Stimulated activated CD4-positive, alpha-beta T cell treated with anti-CD3 and anti-CD28 coated beads, Interleukin-1b, Interleukin-23, amount 100 ng/mL, for 24 hours (primary cell): ENCODE data around the gene KRTAP19-1.
"Not testable (repeated sequence)": the region's sequence is repeated elsewhere in the genome, so short reads cannot be mapped to it uniquely, and the experiment has no call there.

Source experiments
- DNase-seq, 4 experiments: peaks; one replicate each; pipeline ENCODE4 v3.0.0-alpha.2; 2020; ENCODE audit warnings: low read depth in 4 of 4, low spot score in 1 of 4

The KRTAP19-1 gene

DNA sequence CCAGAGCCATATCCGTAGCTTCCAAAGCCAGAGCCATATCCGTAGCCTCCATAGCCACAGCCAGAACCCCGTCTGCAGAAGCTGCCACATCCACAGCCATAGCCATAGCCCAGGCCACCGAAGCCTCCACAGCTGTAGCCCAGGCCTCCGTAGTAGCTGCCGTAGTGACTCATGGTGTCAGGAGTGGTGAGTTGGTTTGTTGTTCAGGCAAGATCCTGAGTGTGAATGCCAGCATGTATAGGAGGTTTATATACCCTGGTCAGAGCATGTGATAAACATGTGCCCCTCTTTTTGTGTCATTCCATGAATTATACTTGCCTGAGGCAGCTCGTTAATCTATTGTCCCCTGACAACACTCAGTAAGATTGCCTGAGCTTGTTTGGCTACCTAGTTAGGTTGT, at the start of gene KRTAP19-1:
Gene KRTAP19-1 (minus strand): TSS at position 223 of the 400 bp plus-strand sequence. CDS start 50 bp downstream, at position 173.
- DNase-seq = no peak

DNA sequence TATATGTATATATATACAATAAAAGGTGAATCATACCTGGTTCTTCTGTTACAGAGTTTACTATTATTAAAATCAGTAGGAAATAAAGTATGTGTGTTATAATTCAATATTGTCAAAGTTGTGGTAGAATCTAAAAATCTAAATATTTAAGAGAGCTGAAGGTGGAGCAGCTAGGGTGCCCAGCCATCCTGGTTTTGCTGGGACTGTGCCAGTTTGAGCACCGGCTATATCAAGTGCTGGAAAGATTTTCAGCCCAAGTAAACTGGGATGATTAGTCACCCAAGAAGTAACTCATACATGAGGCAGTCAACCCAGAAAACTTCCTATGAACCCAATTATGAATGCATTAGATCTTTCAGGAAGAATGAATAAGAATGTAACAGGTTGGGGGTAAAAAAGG, 38.7 kb upstream of the KRTAP19-1 start:
- no peak for DNase-seq

DNA sequence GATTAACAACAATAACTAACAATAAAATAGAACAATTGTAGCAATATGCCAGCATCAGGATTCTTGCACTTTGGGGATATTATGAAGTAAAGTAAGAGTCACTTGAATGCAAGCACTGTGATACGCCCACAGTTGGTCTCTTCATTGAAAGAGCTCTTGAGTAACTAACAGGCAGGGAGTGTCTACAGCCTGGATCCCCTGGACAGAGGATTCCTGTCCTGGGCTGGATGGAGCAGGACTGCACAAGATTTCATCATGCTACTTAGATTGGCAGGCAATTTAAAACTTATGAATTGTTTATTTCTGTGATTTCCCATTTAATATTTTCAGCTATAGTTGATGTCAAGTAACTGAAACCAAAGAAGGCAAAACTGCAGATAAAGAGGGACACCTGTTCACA, 35.5 kb upstream of the KRTAP19-1 start:
- no peak for DNase-seq

DNA sequence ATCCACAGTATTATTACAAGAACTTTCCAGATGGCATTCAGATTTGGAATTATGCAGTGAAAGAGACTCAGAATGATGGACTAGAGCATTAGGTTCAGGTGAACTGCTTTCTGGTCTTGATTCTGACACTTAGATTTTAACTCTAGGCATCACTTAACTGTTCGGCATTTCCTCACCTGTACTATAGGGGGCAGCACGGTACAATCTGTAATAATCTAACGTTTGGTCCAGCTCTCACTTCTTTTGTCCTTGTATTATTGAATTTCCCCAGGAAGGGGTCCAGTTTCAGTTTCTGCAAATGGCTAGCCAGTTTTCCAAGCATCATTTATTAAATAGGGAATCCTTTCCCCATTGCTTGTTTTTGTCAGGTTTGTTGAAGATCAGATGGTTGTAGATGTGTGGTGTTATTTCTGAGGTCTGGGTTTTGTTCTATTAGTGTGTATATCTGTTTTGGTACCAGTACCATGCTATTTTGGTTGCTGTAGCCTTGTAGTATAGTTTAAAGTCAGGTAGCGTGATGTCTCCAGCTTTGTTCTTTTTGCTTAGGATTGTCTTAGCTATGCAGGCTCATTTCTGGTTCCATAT, 25.5 kb upstream of the KRTAP19-1 start:
- DNase-seq = not testable (repeated sequence)

DNA sequence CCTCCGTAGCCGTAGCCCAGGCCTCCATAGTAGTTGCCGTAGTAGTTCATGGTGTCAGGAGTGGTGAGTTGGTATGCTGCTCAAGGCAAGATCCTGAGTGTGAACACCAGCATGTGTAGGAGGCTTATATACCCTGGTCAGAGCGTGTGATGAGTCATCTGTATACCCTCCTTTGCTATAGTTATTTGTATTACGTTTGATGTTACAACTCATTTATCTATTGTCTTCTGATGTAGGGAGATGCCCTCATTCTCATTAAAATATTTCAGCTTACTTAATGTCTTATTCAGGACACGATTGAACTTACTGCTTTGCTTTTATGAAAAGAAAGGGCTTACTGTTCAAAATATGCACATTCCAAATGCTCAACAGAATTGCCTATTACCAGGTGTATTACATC, 21.9 kb upstream of the KRTAP19-1 start, which contains the start of gene KRTAP19-5:
Gene KRTAP19-5 (minus strand): TSS at position 101 of the 400 bp plus-strand sequence. CDS start 51 bp downstream, at position 50.
- no peak for DNase-seq

DNA sequence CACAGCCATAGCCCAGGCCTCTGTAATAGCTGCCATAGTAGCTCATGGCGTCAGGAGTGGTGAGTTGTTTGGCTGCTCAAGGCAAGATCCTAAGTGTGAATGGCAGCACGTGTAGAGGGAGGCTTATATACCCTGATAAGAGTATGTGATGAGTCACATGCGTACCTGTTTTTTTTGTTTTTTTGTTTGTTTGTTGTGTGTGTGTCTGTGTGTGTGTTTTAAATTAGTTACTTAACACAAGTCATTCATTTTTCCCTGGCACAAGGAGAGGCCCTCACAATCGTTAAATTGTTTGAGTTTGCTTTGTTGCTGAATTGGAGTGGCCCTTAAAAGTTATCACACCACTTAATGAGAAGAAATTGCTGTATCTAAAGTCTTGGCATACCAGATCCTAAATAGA, 16.9 kb upstream of the KRTAP19-1 start, which contains the start of gene KRTAP19-4:
Gene KRTAP19-4 (minus strand): TSS at position 101 of the 400 bp plus-strand sequence. CDS start 55 bp downstream, at position 46.
- no peak for DNase-seq

DNA sequence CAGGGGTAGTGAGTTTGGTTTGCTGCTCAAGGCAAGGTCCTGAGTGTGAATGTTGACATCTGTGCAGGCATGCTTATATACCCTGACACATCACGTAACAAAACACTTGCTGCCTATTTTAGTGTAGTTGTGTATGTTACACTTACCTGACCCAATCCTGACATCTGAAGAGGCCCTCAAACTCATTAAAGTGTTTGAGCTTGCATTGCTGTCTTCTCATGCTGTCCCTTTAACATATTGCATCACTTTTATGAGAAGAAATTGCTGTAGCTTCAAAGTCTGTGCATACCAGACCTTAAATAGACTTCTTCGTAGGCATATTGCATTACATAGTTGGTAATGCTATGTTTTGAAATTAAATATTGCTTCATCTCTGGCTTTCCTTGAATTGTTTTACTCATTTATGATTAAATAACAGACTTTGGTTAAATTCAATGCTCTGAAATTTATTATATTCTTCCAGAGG, 11.8 kb upstream of the KRTAP19-1 start, which contains the start of gene KRTAP19-3:
Gene KRTAP19-3 (minus strand): TSS at position 51 of the 466 bp plus-strand sequence. CDS start 56 bp downstream, outside the sequence.
- no peak for DNase-seq

DNA sequence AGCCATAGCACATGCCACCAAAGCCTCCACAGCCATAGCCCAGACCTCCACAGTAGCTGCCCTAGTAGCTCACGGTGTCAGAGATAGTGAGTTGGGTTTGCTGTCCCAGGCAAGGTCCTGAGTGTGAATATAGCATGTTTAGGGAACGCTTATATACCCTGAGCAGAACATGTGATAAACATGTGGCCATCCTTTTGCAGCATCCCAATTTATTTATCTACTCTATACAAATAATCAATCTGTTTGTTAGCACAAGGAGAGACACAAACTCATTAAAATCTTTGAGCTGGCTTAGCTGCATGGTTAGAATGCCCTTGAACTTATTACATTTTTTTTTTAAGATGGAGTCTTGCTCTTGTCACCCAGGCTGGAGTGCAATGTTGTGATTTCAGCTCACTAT, 7.2 kb upstream of the KRTAP19-1 start, which contains the start of gene KRTAP19-2:
Gene KRTAP19-2 (minus strand): TSS at position 101 of the 400 bp plus-strand sequence. CDS start 88 bp downstream, at position 13.
- DNase-seq = no peak

DNA sequence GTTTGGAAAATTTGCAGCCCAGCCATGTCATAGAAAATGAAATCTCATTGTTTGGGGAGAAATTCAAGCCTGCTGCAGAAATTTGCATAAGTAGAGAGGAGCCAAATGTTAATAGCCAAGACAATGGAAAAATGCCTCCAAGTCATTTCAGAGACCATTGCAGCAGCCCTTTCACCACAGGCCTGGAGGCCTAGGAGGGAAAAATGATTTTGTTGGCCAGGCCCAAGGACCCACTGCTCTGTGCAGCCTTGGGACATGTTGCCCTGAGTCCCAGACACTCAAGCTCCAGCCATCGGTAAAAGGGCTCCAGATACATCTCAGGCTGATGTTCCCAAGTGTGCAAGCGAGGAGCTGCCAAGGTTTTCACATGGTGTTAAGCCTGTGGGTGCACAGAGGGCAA, 6.0 kb upstream of the KRTAP19-1 start:
- DNase-seq = no peak

DNA sequence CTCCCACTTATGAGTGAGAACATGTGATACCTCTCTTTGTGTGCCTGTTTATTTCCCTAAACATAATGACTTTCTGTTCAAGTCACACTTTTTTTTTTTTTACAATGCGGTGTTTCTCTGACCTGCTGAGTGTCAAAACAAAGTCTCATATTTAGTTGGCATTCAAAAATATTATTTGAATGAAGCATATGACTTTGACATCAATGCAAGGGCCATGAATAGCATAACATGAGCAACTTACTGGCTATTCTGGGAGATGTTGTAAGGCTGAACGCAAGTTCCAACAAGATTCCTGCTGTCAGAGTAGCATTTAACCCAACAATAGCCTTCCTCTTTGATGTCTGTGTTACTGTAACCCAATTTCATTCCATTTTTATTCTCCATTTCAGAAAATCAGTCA, 2.0 kb upstream of the KRTAP19-1 start:
- DNase-seq = no peak

DNA sequence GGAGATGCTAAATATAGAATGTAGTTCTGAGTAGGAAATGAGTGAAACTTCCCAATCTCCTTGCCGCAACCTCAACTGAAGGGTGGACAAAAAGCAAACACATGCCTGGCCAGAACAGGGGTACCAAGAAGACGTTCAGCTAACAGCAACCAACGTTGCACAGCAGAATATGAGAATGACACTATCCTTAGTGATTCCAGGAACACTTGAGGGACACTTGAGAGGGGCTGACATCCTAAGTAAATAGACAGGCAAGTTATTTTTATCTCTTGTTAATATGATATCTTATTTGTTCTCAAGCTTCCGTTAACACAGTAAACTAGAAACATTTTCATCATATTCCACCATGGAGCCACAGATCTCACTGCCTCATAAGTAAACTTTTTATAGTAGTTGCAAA, 908 bp downstream of the KRTAP19-1 start:
- no peak for DNase-seq

DNA sequence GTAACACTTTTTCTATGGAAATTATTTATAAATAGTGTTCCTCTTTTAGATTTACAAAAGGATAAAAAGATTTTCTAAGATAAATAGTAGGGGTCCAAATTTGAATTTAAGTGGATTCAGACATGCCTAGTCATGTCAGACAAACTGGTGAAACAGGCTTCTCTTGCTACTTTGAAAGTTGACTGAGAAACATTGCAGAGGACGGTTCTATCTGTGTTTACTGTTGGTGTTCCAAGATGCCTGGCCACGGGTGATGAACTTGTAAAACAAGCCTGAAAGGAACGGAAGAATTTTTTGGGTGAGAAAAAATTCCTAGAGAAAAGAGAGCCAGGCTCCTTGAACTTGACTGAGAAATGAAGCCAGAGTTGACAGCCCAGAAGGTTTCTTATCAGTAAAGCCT, 2.2 kb downstream of the KRTAP19-1 start:
- DNase-seq = no peak

DNA sequence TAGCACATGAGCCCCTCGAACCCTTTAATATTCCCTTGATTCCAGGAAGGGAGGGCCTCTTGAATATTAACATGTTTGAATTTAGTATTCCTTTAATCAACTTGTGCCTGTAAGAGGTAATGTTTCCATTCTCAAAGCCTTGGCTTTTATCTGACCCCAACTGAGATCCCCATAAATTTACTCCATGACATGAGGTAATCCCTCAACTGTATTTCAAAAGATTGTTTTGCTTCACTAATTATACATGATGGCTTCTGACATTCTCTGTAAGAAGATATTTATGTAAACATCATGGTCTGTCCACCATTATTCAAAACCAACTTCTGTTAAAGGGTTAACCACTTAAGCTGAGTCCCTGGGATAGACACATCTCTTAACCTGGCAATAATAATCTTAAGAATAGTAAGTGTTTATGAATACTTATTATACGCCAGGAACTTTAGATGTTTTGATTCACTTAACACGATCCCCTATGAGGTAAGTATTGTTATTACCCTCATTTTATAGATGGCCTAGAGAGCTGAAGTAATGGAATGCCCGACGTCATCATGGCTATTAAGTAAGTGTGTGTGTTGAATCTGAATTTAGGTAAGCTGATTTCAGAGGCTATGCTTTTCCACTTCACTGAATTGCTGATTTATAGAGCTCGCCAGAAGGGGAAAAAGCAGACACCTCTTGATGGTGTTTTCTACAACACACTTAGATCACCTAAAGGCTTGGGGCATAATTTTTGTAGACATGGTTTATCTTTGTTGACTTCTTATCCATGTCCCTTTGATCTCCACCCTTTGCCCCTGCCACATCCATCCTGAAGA, 11.1 kb downstream of the KRTAP19-1 start:
- no peak for DNase-seq

DNA sequence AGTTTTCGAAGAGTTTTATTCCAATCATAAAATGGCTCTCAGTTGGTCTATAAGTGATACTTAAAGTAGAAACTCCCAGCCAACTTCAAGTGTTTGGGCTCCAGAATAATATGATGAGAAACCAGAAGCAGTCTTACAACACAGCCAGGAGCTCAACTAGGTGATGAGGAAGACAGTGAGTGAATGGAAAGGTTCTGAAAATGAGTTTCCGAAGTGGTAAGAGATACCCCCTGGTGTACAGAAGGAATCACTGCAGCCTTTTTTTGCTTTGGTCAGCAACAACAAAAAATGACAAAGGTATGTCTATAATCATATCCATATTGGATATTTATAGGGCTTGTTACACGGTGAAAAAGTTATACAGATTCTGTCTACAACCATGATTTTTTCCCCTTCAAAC, 16.5 kb downstream of the KRTAP19-1 start:
- DNase-seq = no peak

DNA sequence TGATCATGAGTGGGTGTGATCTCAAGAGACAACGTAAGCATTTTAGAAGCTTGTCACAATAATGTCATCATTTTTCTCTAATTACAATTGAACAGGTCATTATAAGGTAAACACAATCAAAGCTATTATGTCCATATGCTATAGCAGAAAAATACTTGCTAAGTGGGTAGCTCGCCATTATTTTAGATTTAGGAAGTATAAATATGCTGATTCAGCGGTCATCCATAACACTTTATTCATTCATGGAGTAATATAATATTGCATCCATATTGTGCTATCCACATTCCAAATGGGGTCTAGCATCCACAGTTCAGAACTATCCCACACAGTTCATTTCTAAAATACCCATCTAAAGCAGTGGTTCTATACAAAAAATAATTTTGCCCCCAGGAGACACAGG, 31.7 kb downstream of the KRTAP19-1 start:
- DNase-seq = no peak

DNA sequence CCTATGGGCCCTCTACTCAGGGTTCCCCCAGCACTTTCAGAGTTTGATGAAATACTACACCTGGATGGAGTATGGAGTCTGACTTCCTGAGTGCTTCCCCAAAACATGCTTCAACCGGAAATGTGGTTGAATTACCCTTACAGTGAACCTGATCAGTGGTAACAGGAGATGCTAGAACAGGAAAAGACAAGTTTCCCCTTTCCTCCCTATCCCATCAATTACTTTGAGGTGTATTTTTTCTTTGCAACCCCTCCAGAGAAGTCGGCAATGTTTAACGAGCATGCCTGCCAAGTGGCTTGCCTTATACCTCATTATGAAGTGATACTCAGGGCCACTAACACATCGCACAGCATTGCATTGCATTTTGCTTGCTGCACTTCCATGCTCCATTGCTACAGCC, 33.1 kb downstream of the KRTAP19-1 start:
- no peak for DNase-seq

DNA sequence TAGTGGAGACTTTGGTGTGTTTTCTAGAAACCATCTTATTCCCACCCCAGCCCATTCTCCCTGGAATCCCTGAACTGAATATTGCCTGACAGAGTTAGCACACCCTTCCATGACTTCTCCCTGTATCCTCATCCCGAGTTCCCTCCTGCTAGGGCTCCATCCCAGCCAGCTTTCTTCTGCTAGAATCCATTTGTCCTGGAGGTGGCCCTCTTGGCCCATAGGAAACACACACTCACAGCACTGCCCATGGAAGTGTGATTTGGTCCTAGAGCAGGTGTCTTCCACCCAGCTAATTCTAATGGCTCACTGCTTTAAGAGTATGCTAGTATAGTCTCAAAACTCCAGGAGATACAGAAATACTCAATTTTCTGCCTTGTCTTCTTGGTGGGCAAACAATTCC, 36.0 kb downstream of the KRTAP19-1 start:
- no peak for DNase-seq

DNA sequence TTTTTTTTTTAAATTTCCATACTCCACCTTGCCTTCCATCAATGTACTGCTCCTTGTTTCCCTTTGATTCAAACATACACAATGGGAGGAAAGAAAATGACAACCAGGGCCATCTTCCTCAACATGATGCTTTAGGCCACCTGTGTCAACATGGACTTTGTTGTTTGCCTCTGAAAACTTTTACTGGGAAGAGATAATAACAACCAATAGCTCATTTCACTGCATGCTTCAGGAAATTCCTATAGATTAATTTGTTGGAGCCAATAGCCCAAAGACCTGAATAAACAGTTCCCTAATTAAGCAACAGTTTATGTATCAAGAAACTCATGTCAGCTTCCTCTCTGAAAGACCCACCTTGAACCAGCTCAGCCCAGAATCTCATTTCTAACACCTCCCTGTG, 36.9 kb downstream of the KRTAP19-1 start:
- no peak for DNase-seq

DNA sequence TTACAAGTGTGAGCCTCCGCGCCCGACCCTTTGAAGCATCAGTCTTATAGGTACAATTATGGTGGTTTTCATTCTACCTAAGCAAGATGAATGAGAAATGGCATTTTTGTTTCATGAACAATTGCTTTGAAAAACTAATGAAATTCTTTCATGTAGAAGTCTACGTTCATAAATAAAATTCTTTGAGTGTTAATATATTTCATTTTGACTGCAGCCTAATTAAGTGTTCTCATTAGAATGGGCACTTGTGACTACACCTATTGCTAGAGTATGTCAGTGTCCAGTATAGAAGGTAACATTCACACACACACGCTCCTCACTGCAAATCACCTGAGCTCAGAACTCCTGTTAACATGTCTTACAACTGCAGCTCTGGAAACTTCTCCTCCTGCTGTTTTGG, 40.2 kb downstream of the KRTAP19-1 start, which contains the start of gene KRTAP15-1:
Gene KRTAP15-1 (plus strand): TSS at position 301 of the 400 bp plus-strand sequence. CDS start 53 bp downstream, at position 354.
- DNase-seq = no peak

DNA sequence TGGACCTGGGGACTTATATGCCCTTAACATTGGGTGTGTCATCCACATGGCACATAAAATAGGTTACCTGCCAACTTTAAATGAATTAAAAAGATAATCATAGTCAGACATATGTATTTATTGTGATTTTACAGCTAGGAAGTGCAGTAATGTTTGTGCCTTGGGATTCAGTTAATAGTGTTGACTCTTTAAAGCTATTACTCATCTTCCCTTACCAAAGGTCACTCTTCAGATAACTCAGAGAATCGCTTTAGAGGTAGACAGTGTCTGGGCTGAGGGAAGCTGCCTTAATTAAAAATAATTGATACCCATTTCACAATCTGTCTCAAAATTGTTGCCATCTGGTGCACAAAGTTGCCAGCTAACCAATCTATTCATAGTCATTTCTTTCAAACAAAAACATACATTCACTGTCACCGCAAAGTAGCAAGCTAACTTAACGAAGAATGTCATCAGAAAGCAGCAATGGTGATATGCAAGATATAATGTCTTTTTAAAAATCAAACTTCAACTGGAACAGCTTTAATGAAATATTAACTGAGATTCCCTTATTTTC, 43.1 kb downstream of the KRTAP19-1 start:
- DNase-seq = no peak

DNA sequence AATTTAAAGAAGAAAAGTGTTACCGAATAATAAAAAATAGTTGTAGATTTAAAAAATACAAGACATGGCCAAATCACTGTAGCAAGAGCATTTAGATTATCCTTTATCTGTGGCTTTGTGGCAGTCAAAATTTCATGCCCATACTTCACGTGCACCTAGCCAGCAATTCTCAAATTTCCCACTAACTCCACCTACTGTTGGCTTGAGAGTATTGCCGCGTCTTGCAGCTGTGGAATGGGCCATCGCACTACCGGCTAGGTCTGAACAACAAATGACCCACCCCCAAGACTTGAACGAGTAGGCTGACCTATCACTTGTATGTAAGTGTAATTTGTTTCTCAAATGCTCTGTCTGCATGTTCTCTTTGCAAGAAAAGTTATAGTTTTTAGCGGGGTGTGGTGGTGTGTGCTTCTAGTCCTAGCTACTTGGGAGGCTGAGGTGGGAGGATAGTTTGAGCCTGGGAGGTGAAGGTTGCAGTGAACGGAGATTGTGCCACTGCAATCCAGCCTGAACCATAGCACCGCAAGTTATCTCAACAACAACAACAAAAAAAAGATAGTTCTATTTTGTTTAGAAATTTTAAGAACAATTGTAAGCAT, 46.0 kb downstream of the KRTAP19-1 start:
- no peak for DNase-seq
